ENCODE data around the gene DEPDC1B.
"Not testable (repeated sequence)": the region's sequence is repeated elsewhere in the genome, so short reads cannot be mapped to it uniquely, and the experiment has no call there.

Gene DEPDC1B

GRCh38 chr5:60583616-60584015 is 116.3 kb downstream of the DEPDC1B start:
- DNase-seq = no peak

DNA sequence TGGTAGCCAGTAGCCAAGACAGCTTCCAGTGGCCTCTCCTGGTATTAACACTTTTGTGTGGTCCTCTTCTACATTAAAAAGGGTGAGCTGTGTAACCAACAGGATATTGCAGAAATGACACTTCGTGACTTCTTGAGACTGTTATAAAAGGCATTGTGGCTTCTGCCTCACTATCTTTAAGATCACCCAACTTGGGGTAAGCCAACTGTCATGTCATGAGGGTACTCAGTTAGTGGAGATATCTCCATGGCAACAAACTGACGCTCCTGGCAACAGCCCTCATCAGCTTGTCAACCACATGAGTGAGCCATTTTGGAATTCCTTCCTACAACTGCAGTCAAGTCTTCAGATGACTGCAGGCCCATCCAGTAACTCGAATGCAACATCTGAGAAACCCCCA is 121.7 kb downstream of the DEPDC1B start:
- peak; percentile 35 to 46 for DNase-seq

GRCh38 chr5:60577116-60577515 is 122.8 kb downstream of the DEPDC1B start:
- no peak for DNase-seq

GRCh38 chr5:60576425-60576824 is 123.5 kb downstream of the DEPDC1B start:
- peak in 1 of 2 experiments; percentile 17 for DNase-seq

- DNase-seq = no peak
These were observed 131.3 kb downstream of the DEPDC1B start for GRCh38 chr5:60568646-60569045.

- DNase-seq = no peak
These were observed 136.2 kb downstream of the DEPDC1B start for GRCh38 chr5:60563696-60564324.

DNA sequence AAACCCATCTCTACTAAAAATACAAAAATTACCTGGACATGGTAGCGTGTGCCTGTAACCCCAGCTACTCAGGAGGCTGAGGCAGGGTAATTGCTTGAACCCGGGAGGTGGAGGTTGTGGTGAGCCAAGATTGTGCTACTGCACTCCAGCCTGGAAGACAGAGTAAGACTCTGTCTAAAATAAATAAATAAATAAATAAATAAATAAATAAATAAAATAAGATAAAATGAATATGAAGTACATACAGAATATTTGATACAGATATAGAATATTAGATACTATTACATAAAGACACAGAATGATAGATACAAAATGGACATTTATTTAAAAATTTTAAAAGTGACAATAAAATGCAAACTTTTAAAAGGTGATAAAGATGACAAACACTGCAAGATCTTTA is 146.7 kb downstream of the DEPDC1B start:
- DNase-seq = not testable (repeated sequence)

- DNase-seq = no peak
These were observed 148.1 kb downstream of the DEPDC1B start for GRCh38 chr5:60551829-60552228.

DNA sequence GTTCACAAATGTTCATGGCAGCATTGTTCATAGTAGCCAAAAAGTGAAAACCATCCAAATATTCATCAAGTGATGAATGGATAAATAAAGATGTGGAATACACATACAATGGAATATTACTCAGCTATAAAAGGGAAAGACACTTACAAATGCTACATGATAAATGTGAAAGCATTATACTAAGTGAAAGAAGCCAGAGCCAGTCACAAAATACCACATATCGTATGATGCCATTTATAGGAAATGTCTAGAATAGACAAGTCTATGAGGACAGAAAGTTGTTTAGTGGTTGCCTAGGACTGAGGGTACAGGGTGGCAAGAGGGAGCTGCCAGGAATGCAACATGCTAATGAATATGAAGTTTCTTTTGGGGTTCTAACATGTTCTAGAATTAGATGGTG is 148.7 kb downstream of the DEPDC1B start:
- no peak for DNase-seq

DNA sequence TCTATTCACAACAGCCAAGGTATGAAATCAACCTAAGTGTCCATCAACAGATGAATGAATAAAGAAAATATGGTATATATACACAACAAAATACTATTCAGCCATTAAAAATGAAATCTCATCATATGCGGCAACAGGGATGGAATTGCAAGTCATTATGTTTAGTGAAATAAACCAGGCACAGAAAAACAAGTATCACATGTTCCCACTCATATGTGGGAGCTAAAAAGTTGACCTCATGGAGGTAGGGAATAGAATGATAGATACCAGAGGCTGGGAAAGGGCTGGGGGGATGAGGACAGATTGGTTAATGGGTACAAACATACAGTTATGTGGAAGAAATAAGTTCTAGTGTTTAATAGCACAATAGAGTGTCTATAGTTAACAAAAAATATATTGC is 149.7 kb downstream of the DEPDC1B start:
- DNase-seq = no peak

GRCh38 chr5:60549841-60550240 is 150.1 kb downstream of the DEPDC1B start:
- no peak for DNase-seq
